ENCODE results near the gene GPR78.

The GPR78 gene

DNA sequence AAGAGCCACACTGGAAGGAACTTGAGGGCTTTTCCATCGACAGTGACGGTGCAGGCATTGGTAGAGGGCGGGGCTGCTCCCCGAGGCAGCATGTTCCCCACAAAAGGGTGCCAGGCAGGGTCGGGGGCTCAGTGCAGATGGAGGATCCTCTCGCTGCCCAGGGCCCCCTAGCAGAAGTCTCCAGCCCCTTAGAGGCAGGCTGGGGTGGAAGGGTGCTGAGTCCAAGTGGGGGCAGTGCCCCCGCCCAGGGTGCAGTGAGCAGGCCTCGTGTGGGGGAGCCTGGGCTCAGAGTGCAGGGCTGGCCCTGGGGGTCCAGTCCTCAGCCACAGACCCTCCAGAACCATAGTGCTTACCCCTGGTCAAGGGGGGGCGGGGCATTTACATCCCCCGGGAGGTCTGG, 21.4 kb downstream of the GPR78 start:
- no peaks in the 10 kb centered on the region for H3K36me3 Mint-ChIP-seq (ENCODE audit: low read depth)
- H3K9me3 Mint-ChIP-seq, result no peaks in the 10 kb centered on the region
- H3K4me1 Mint-ChIP-seq (ENCODE audit: low read depth), result no peaks in the 10 kb centered on the region
- H3K27me3 Mint-ChIP-seq, result peaks cover 4% of the 10 kb centered on the region
- no peak for DNase-seq
- H3K4me3 Mint-ChIP-seq, result no peak overlapping the region
- no peak overlapping the region for H3K27ac Mint-ChIP-seq

- H3K27me3 Mint-ChIP-seq, result peaks cover 4% of the 10 kb centered on the region
- no peak overlapping the region for H3K4me3 Mint-ChIP-seq
- DNase-seq, result no peak
- no peaks in the 10 kb centered on the region for H3K4me1 Mint-ChIP-seq (ENCODE audit: low read depth)
- H3K9me3 Mint-ChIP-seq, result no peaks in the 10 kb centered on the region
- no peaks in the 10 kb centered on the region for H3K36me3 Mint-ChIP-seq (ENCODE audit: low read depth)
- H3K27ac Mint-ChIP-seq, result no peak overlapping the region
Measured at GRCh38 chr4:8602686-8603430, 22.7 kb downstream of the GPR78 start.

DNA sequence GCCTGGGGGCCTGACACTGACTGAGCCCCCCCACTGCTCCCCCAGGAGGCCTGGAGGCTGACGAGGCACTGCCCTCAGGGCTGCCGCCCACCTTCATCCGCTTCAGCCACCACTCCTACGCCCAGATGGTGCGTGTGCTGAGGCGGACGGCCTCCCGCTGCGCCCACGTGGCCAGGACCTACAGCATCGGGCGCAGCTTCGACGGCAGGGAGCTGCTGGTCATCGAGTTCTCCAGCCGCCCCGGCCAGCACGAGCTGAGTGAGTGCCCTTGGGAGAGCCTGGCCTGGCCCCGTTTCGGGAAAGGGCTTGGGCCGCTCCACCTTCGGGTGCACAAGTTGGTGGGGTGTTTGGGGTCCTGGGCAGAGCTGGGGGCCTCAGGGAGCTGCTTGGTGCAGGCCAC, 23.7 kb downstream of the GPR78 start:
- H3K4me1 Mint-ChIP-seq (ENCODE audit: low read depth), result no peaks in the 10 kb centered on the region
- no peak overlapping the region for H3K4me3 Mint-ChIP-seq
- H3K9me3 Mint-ChIP-seq, result no peaks in the 10 kb centered on the region

DNA sequence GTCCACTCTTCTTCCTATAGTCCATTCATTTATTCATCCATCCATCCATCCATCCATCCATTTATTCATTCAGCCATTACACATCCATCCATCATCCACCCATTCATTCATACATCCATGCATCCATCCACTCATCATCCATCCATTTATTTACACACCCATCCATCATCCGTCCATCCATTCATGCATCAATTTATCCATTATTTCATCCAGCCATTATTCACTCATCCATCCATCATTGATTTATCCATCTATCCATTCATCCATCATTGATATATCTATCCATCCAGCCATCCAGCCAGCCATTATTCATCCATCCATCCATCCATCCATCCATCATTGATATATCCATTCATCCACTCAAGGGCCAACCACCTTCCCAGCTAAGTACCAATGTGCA, 25.1 kb downstream of the GPR78 start:
- Mint-ChIP-seq H3K27me3 (peaks cover 3% of the 10 kb centered on the region), H3K27ac (no peak overlapping the region), H3K4me1 (ENCODE audit: low read depth) (no peaks in the 10 kb centered on the region), H3K9me3 (no peaks in the 10 kb centered on the region), H3K36me3 (ENCODE audit: low read depth) (no peaks in the 10 kb centered on the region), H3K4me3 (no peak overlapping the region)
- DNase-seq, result no peak

More for the DNA sequence above, 23.7 kb downstream of the GPR78 start:
- no peaks in the 10 kb centered on the region for H3K36me3 Mint-ChIP-seq (ENCODE audit: low read depth)
- H3K27me3 Mint-ChIP-seq, result peaks cover 4% of the 10 kb centered on the region
- H3K27ac Mint-ChIP-seq, result no peak overlapping the region
- DNase-seq, result no peak

GRCh38 chr4:8606476-8606875, 26.3 kb downstream of the GPR78 start:
- Mint-ChIP-seq H3K36me3 (ENCODE audit: low read depth) (no peaks in the 10 kb centered on the region), H3K27me3 (peaks cover 3% of the 10 kb centered on the region), H3K4me1 (ENCODE audit: low read depth) (no peaks in the 10 kb centered on the region), H3K27ac (no peak overlapping the region), H3K4me3 (no peak overlapping the region), H3K9me3 (no peaks in the 10 kb centered on the region)
- no peak for DNase-seq

DNA sequence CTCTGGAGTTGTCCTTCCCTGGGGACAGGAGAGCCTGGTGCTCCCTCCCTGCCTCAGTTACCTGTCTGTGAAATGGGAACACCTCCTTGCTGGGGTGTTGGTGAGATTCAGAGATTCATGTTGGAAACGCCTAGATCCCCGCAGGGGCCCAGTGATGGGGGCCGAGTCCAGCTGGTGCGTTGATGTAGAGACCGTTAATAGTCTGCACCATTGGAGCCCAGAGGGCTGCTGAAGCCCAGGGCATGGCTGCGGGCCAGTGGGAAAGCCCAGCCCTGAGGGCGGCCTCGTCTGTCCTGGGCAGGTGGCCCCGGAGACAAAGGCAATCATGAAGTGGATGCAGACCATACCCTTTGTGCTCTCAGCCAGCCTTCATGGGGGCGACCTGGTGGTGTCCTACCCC, 26.8 kb downstream of the GPR78 start:
- Mint-ChIP-seq H3K27me3 (peaks cover 8% of the 10 kb centered on the region), H3K4me3 (no peak overlapping the region), H3K4me1 (ENCODE audit: low read depth) (no peaks in the 10 kb centered on the region), H3K9me3 (no peaks in the 10 kb centered on the region), H3K36me3 (ENCODE audit: low read depth) (no peaks in the 10 kb centered on the region), H3K27ac (no peak overlapping the region)
- DNase-seq, result no peak

DNA sequence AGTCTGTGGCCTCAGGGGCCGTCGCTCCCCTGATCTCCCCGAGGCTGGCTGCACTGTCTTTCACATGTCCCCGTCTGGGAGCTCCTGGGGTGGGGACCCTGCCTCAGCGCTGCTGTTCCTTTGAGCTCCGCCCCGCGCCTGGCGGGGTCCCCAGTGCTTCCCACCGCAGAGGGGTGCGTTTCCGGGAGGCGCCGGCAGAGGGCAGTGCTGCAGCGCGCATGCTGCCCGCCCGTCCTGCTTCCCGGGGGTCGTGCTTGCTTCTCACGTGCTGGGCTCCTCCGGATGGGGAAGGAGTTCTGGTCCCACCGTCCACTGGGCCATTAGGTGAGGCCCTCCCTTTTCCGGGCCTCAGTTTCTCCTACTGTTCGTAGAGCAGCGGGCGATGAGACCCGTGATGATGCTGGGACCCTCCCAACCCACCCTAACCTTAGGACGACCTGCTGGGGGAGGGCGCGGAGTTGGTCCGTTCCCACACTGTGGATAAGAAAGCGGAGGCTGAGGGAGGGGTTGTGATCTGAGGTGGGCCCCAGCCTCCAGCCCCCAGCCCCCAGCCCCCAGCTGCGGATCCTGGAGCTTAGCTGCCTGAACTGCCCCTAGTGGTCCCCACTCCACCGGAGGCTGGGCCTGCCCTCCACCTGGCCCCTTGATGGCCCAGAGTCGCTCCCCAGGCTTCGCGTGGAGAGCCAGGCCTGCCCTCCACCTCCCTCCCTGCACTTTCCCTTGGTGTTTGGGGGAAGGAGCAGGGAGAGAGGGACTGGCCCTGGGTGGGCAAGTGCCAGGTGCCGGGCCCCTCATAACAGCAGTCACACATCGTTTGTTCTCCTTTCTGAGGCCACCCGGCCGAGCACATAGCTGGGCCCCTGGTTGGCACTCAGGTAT, 27.6 kb downstream of the GPR78 start:
- H3K27ac Mint-ChIP-seq, result no peak overlapping the region
- H3K36me3 Mint-ChIP-seq (ENCODE audit: low read depth), result no peaks in the 10 kb centered on the region
- no peaks in the 10 kb centered on the region for H3K4me1 Mint-ChIP-seq (ENCODE audit: low read depth)
- peaks cover 8% of the 10 kb centered on the region for H3K27me3 Mint-ChIP-seq
- H3K4me3 Mint-ChIP-seq, result no peak overlapping the region
- peak; percentile 67 for DNase-seq
- no peaks in the 10 kb centered on the region for H3K9me3 Mint-ChIP-seq

- no peak overlapping the region for H3K4me3 Mint-ChIP-seq
- peaks cover 8% of the 10 kb centered on the region for H3K27me3 Mint-ChIP-seq
- H3K9me3 Mint-ChIP-seq, result no peaks in the 10 kb centered on the region
- H3K4me1 Mint-ChIP-seq (ENCODE audit: low read depth), result no peaks in the 10 kb centered on the region
- H3K36me3 Mint-ChIP-seq (ENCODE audit: low read depth), result no peaks in the 10 kb centered on the region
- DNase-seq, result no peak
- H3K27ac Mint-ChIP-seq, result no peak overlapping the region
Measured at GRCh38 chr4:8608714-8609391, 28.7 kb downstream of the GPR78 start.

- no peak overlapping the region for H3K4me3 Mint-ChIP-seq
- H3K9me3 Mint-ChIP-seq, result no peaks in the 10 kb centered on the region
- no peaks in the 10 kb centered on the region for H3K36me3 Mint-ChIP-seq (ENCODE audit: low read depth)
- no peaks in the 10 kb centered on the region for H3K4me1 Mint-ChIP-seq (ENCODE audit: low read depth)
- peaks cover 8% of the 10 kb centered on the region for H3K27me3 Mint-ChIP-seq
- DNase-seq, result no peak
- H3K27ac Mint-ChIP-seq, result no peak overlapping the region
Measured at GRCh38 chr4:8609406-8609805, 29.2 kb downstream of the GPR78 start.

DNA sequence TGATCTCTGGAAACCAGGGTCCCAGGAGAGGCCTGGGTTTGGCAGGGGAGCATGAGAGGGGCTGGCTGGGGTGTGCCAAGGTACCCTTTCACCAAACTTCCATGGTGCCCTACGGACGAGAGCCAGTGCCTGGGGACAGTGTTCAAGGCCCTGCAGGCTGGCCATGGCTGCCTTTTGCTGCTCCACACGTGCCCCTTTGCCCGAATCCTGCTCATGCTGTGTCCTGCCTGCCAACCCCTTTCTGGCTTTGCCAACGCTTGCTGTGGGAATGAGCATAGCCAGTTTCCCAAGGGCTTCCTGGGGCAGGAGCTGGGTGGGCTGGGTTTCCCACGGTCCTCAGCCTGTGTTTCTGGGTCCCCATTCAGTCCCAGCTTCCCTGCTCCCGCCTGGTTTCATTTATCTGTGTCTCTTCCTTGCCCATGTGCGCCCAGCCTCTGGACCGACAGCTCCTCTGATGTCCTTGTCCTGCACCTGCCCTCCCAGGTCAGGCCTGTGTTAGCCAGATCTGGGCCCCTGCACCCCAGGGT, 29.7 kb downstream of the GPR78 start:
- no peaks in the 10 kb centered on the region for H3K4me1 Mint-ChIP-seq (ENCODE audit: low read depth)
- H3K36me3 Mint-ChIP-seq (ENCODE audit: low read depth), result no peaks in the 10 kb centered on the region
- H3K9me3 Mint-ChIP-seq, result no peaks in the 10 kb centered on the region
- H3K27me3 Mint-ChIP-seq, result peaks cover 8% of the 10 kb centered on the region
- no peak overlapping the region for H3K27ac Mint-ChIP-seq
- DNase-seq, result no peak
- H3K4me3 Mint-ChIP-seq, result no peak overlapping the region

DNA sequence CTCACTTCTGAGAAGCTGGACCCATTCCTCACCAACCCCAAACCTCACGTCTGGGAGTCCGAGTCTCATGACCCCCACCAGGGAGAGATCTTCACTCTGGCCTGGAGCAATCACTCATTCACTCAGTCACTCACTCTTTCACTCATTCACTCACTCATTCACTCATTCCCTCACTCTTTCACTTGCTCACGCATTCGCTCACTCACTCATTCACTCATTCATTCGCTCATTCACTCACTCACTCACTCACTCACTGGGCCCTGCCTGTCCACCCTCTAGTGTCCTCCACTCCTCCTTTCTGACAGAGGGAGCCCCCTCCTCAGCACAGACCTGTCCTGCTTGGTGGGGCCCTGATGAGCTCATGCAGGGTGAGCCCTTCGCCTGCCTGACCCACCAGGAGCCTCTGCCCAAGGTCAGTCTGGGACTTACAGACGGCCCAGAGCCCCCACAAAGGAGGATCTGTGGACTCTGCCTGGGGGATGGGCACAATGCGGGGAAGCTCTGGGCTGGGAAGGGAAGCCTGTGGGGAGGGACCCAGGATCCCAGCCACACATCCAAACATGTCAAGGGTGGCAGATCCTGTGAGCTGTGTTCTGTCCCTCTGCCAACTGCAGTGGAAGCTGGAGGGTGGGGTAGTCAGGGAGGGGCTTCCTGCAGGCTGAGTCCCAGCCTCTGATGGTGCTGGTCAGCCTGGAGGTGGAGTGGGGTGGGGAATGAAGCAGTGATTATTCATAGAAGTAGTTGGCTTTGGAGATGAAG, 30.8 kb downstream of the GPR78 start:
- no peaks in the 10 kb centered on the region for H3K9me3 Mint-ChIP-seq
- no peak overlapping the region for H3K4me3 Mint-ChIP-seq
- no peak overlapping the region for H3K27ac Mint-ChIP-seq
- DNase-seq, result no peak
- H3K27me3 Mint-ChIP-seq, result peaks cover 8% of the 10 kb centered on the region
- H3K36me3 Mint-ChIP-seq (ENCODE audit: low read depth), result no peaks in the 10 kb centered on the region
- H3K4me1 Mint-ChIP-seq (ENCODE audit: low read depth), result no peaks in the 10 kb centered on the region

GRCh38 chr4:8612646-8613045, 32.5 kb downstream of the GPR78 start:
- Mint-ChIP-seq H3K36me3 (ENCODE audit: low read depth) (no peaks in the 10 kb centered on the region), H3K4me3 (no peak overlapping the region), H3K27ac (no peak overlapping the region), H3K27me3 (peaks cover 8% of the 10 kb centered on the region), H3K4me1 (ENCODE audit: low read depth) (no peaks in the 10 kb centered on the region), H3K9me3 (no peaks in the 10 kb centered on the region)
- no peak for DNase-seq

- H3K27me3 Mint-ChIP-seq, result peaks cover 8% of the 10 kb centered on the region
- no peak for DNase-seq
- H3K9me3 Mint-ChIP-seq, result no peaks in the 10 kb centered on the region
- no peak overlapping the region for H3K27ac Mint-ChIP-seq
- no peaks in the 10 kb centered on the region for H3K4me1 Mint-ChIP-seq (ENCODE audit: low read depth)
- H3K4me3 Mint-ChIP-seq, result no peak overlapping the region
- H3K36me3 Mint-ChIP-seq (ENCODE audit: low read depth), result no peaks in the 10 kb centered on the region
Measured at GRCh38 chr4:8613421-8614364, 33.5 kb downstream of the GPR78 start.

Data from activated T-cell treated with anti-CD3 and anti-CD28 coated beads, Interleukin-2, amount 50 U/mL, for 24 hours (primary cell).